Measurements from ENCODE around the gene BOD1.

GRCh38 chr5:173628501-173628900 lies 12.1 kb upstream of the BOD1 start:
- TF ChIP-seq CTCF (IDR thresholded peaks at IDR 0.05) = no peak
- TF ChIP-seq POLR2A (IDR thresholded peaks at IDR 0.05) = no peak

Measured in thyroid gland (tissue), 4 donors.